CD4-positive, alpha-beta T cell (primary cell): Measurements from ENCODE around the gene TNXB. TPM values are rescaled to one million over a fixed set of nuclear protein-coding genes. Genes with fewer than 3 reads are reported as not detected.

Experiments
- ATAC-seq: fragments of 200-7000 bp; cut with Tn5 transposase; one replicate; pipeline ENCODE4 v1.10.0; 2022; ENCODE audit warnings: mild to moderate bottlenecking; ENCODE audit not compliant: poor library complexity
- CTCF ChIA-PET: fragments of 350-600 bp; sonication (Branson Sonifier 250); formaldehyde crosslinking; loops from one replicate; lab custom pipeline; 2021; ENCODE audit warnings: antibody characterized with exemption, inconsistent platforms; lab: Charles Lee
- POLR2A ChIA-PET: fragments of 350-600 bp; sonication (Branson Sonifier 250); formaldehyde crosslinking; loops from one replicate; lab custom pipeline; 2021; ENCODE audit warnings: antibody characterized with exemption, inconsistent platforms; lab: Charles Lee
- DNase-seq, 14 experiments: peaks; one replicate each; pipeline ENCODE4 v3.0.0-alpha.2; 2013 to 2020; ENCODE audit warnings: mixed read lengths in 2 of 14
- H3K27ac ChIP-seq, 2 donors: one replicate each; pipeline versions ENCODE4 v1.5.1 to v1.7.0; 2013; ENCODE audit warnings: low read length in 2 of 2, low read depth in 1 of 2, mild to moderate bottlenecking in 1 of 2
- H3K27me3 ChIP-seq, 2 experiments: 1 replicate in 1 of 2; 2 replicates in 1 of 2; pipeline versions ENCODE4 v1.6.1 to v1.7.0; 2013; ENCODE audit warnings: low read length in 2 of 2, control low read depth in 1 of 2, mild to moderate bottlenecking in 1 of 2, moderate library complexity in 1 of 2; ENCODE audit not compliant: insufficient read depth in 2 of 2, control insufficient read depth in 1 of 2
- H3K36me3 ChIP-seq: one replicate; pipeline ENCODE4 v1.6.1; 2013; ENCODE audit warnings: low read length, control low read depth; ENCODE audit not compliant: insufficient read depth
- H3K4me1 ChIP-seq: one replicate; pipeline ENCODE4 v1.6.1; 2013; ENCODE audit warnings: low read length, control low read depth; ENCODE audit not compliant: insufficient read depth
- H3K4me3 ChIP-seq: one replicate; pipeline ENCODE4 v1.5.1; 2013; ENCODE audit warnings: mild to moderate bottlenecking, low read length, moderate library complexity
- H3K9me3 ChIP-seq, 2 experiments: 1 replicate in 1 of 2; 2 replicates in 1 of 2; pipeline versions ENCODE4 v1.6.1 to v1.7.0; 2013; ENCODE audit warnings: low read length in 2 of 2, mild to moderate bottlenecking in 2 of 2, control low read depth in 1 of 2, moderate library complexity in 1 of 2; ENCODE audit not compliant: control insufficient read depth in 1 of 2, insufficient read depth in 1 of 2
- H3K27ac Mint-ChIP-seq: one replicate; pipeline ENCODE4 v1.8.0; 2020; ENCODE audit warnings: mixed read lengths
- H3K27me3 Mint-ChIP-seq: one replicate; pipeline ENCODE4 v1.8.0; 2021; ENCODE audit warnings: mixed read lengths
- H3K36me3 Mint-ChIP-seq: one replicate; pipeline ENCODE4 v1.8.0; 2021; ENCODE audit warnings: low read depth, mixed read lengths
- H3K4me1 Mint-ChIP-seq: one replicate; pipeline ENCODE4 v1.8.0; 2021; ENCODE audit warnings: low read depth, mixed read lengths
- H3K4me3 Mint-ChIP-seq: one replicate; pipeline ENCODE4 v1.8.0; 2020; ENCODE audit warnings: mild to moderate bottlenecking, mixed read lengths
- H3K9me3 Mint-ChIP-seq: one replicate; pipeline ENCODE4 v1.8.0; 2020; ENCODE audit warnings: mixed read lengths
- CTCF ChIP-seq: fragments of 200-600 bp; IDR thresholded peaks from one replicate; pipeline ENCODE4 v1.8.0; 2022; ENCODE audit warnings: antibody characterized with exemption, mild to moderate bottlenecking
- intact Hi-C, 2 experiments: fragments of 100-400 bp; cut with DNase I in 1 of 2; cut with micrococcal nuclease in 1 of 2; formaldehyde crosslinking; loops; one replicate each; pipeline versions ENCODE4 v1.15.1 to v1.9.0; 2023 to 2025; cut with DNase I, micrococcal nuclease
- total RNA-seq, 174 experiments: library from RNA in 2 of 174; stranded (reverse) in 2 of 174; gene quantifications; one replicate each; pipeline ENCODE4 v1.2.3 and lab custom pipeline; 2021 to 2026

TNXB gene
- total RNA-seq, 2 experiments from 2014 or later = 8.3 to 9.0 TPM

- ATAC-seq (no peak), DNase-seq (no peak)
- intact Hi-C loops = no loop called here
- CTCF ChIA-PET = no interaction called here
- TF ChIP-seq CTCF = no peak
- H3K4me1 Mint-ChIP-seq = peaks cover 6% of the 10 kb centered on the region
- H3K27ac ChIP-seq = no peak overlapping the region
- peaks cover 17 to 18% of the 10 kb centered on the region in 2 experiments for H3K27me3 ChIP-seq
- no peaks in the 10 kb centered on the region for H3K9me3 ChIP-seq
- peaks cover 24% of the 10 kb centered on the region for H3K27me3 Mint-ChIP-seq
- no peaks in the 10 kb centered on the region for H3K36me3 Mint-ChIP-seq
- H3K27ac Mint-ChIP-seq = no peak overlapping the region
- H3K4me1 ChIP-seq = peaks cover 11% of the 10 kb centered on the region
- no peaks in the 10 kb centered on the region for H3K36me3 ChIP-seq
- no peak overlapping the region for H3K4me3 ChIP-seq
- POLR2A ChIA-PET = no interaction called here
- no peak overlapping the region for H3K4me3 Mint-ChIP-seq
- no peaks in the 10 kb centered on the region for H3K9me3 Mint-ChIP-seq
Observed at GRCh38 chr6:32082935-32083334, 26.2 kb downstream of the TNXB start.

GRCh38 chr6:32082478-32082877 lies 26.7 kb downstream of the TNXB start:
- DNase-seq (no peak), ATAC-seq (no peak)
- Histone ChIP-seq H3K9me3 (no peaks in the 10 kb centered on the region), H3K4me3 (no peak overlapping the region), H3K27ac (no peak overlapping the region), H3K4me1 (peaks cover 10% of the 10 kb centered on the region), H3K27me3 (peaks cover 17 to 18% of the 10 kb centered on the region in 2 experiments), H3K36me3 (no peaks in the 10 kb centered on the region)
- Mint-ChIP-seq H3K27ac (no peak overlapping the region), H3K9me3 (no peaks in the 10 kb centered on the region), H3K4me3 (no peak overlapping the region), H3K4me1 (peaks cover 6% of the 10 kb centered on the region), H3K27me3 (peaks cover 24% of the 10 kb centered on the region), H3K36me3 (no peaks in the 10 kb centered on the region)
- intact Hi-C loops = no loop called here
- POLR2A ChIA-PET = no interaction called here
- CTCF ChIA-PET = no interaction called here
- TF ChIP-seq CTCF = no peak

GRCh38 chr6:32081168-32081990 lies 27.8 kb downstream of the TNXB start:
- no peak for TF ChIP-seq CTCF
- H3K4me1 ChIP-seq = no peaks in the 10 kb centered on the region
- H3K27me3 ChIP-seq = peaks cover 10 to 12% of the 10 kb centered on the region in 2 experiments
- ChIA-PET CTCF (interaction anchor here (0.9 kb wide), 1 partner anchor 22 kb away, joined by 3 read pairs; no protein-coding TSS in a partner anchor), POLR2A (no interaction called here)
- no peak overlapping the region for H3K27ac Mint-ChIP-seq
- peaks cover 17% of the 10 kb centered on the region for H3K27me3 Mint-ChIP-seq
- DNase-seq (no peak), ATAC-seq (no peak)
- H3K4me1 Mint-ChIP-seq = no peaks in the 10 kb centered on the region
- H3K4me3 ChIP-seq = no peak overlapping the region
- no peaks in the 10 kb centered on the region for H3K36me3 Mint-ChIP-seq
- H3K27ac ChIP-seq = no peak overlapping the region
- H3K4me3 Mint-ChIP-seq = no peak overlapping the region
- intact Hi-C loops = no loop called here
- no peaks in the 10 kb centered on the region for H3K9me3 ChIP-seq
- H3K9me3 Mint-ChIP-seq = no peaks in the 10 kb centered on the region
- no peaks in the 10 kb centered on the region for H3K36me3 ChIP-seq
